Activated T-cell treated with anti-CD3 and anti-CD28 coated beads for 24 hours (primary cell): ENCODE results near the gene SVEP1.
"Not testable (repeated sequence)": the region's sequence is repeated elsewhere in the genome, so short reads cannot be mapped to it uniquely, and the experiment has no call there.

Experiments used
- DNase-seq: peaks from one replicate; pipeline ENCODE4 v3.0.0-alpha.2; 2020; ENCODE audit warnings: low read depth

SVEP1 gene

DNA sequence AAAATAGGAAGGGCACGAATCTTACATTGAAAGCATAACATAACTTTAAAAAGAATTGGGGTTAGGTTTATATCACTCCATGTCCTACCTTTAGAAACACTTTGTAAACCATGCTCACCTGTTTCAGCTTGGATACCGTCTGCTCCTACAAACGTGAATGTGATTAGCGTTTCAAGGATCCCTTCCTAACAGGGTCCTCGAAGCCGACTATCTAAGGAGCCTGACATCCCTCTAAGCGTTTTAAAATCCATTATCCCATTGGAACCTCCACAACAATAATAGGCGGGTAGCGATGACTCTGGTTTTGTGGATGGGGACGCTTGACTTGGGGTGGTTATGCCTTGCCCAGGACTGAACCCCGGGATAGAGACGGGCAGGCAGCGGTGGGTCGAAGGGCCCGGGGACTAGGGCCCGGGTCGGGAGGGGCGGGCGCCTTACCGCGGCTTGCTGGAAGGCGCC, 937 bp downstream of the SVEP1 start:
- no peak for DNase-seq

DNA sequence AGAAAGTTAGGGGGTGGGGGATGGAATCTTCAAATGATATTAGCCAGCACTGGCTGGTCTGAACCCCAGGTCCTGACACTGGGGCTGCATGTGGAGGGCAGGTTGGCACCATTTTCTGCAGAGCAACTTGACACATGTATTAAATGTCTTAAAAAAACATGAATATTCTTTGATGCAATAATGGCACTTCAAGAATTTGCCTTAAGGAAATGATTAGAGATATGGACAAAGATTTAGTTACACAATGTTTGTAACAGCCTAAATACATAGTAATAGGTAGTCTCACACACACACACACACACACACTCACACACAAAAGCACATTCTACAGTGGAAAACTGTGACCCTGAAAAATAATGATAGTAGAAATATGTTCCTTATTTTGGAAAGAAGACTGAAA, 3.6 kb downstream of the SVEP1 start:
- DNase-seq, result no peak

DNA sequence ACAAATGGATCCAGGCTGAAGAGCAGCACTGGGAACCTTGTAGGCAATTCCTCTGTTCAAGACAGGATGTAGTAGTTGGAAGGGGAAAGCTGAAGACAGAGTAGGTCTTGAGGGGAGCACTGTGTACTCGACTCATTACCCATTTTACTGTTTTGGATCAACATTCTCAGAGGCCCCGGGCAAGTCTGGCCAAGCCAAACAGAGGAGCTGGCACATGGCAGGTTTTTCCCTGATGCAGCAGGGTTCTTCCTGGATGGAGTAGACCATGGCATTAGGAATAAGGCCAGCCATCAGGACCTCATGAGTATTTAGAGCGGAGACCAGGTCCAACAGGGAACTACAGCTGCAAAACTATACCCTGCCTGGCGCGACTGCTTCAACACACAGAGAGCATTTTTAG, 4.4 kb downstream of the SVEP1 start:
- DNase-seq, result no peak

DNA sequence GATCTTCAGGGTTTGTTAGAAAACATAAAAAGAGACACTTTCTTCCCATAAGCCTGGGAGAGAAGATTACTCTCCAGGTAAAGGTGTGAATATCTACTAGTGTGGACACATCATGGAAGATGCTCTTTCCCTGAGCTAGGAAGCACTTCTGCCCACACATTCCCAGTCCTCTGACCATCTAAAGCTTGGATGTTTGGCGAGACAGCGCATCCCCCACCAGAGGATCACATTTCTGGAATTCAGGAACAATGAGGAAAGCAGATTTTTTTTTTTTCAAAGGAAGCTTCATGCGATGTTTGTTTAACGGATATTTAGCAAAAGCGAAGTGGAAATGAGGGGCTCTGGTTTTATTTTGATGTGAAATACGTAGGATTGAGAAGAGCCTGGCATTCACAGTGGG, 6.2 kb downstream of the SVEP1 start:
- no peak for DNase-seq

DNA sequence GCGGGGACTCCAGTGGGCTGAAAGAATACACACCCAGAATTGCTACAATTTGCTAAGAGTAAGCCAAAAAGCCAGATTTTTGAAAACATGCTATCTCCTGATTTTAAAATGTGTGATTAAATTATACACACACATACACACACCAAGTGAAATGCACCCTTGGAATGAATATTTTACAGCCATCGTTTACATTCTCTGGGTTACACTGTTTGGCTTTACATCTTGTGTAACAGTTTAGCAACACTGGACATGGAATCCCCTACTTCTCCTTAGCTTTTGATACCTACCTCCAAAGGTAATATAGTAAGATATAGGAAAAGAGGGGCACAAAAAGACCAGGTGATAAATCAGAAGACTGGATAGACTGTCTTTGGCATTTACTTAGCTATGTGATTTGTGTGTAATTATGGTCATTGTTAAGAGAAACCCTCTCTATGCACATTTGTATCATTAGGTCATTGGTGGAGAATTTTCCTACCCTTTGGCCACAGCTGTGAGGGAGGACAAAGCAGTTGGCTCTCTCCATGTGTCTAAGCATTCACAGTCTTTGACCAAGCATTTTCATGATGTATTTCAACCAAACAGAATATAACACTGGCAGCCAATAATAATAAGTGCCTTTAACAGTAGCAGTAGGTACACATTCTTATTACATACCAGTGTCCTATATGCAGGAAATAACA, 7.6 kb downstream of the SVEP1 start:
- DNase-seq, result no peak

DNA sequence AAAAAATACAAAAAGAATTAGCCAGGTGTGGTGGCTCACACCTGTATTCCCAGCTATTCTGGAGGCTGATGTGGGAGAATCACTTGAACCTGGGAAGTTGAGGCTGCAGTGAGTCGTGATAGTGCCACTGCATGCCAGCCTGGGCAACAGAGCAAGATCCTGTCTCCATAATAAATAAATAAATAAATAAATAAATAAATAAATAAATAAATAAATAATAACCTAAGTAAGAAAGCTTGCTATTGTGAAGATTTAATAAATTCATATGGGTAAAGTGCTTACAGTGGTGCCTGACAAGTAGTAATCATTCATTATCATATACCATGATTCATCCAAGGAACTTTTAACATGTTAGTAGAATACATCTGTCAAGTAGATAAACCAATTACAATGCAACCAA, 13.4 kb downstream of the SVEP1 start:
- DNase-seq, result no peak

DNA sequence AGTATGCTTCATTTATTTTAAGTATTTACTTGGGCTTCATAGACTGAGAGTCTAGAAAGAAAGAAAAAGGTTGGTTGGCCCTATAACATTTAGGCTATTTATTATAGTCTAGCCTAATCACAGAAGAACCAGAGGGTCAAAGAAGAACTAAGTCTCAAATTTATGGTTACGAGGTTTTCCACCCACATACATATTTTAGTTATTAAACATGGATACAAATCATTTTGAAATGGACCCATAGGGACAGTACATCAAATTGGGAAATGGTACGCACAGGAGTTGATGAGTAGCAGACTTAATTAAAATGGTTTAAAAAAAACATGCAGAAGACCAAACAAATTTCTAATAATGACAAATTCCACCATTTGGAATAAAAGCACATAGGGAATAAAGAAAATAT, 17.7 kb downstream of the SVEP1 start:
- DNase-seq, result no peak

DNA sequence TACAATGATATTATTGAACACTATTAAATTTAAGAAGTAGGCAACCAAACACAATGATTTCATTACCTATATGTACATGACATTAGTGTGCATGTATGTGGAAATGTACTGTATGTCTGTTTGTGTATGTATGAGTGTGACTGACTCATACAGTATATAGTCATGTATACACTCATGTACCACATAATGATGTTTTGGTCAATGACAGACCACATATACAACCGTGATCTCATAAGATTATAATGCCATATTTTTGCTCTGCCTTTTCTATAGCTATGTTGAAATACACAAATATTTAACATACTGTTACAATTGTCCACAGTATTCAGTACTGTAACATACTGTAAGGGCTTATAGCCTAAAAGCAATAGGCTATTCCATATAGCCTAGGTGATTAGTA, 19.7 kb downstream of the SVEP1 start:
- no peak for DNase-seq

DNA sequence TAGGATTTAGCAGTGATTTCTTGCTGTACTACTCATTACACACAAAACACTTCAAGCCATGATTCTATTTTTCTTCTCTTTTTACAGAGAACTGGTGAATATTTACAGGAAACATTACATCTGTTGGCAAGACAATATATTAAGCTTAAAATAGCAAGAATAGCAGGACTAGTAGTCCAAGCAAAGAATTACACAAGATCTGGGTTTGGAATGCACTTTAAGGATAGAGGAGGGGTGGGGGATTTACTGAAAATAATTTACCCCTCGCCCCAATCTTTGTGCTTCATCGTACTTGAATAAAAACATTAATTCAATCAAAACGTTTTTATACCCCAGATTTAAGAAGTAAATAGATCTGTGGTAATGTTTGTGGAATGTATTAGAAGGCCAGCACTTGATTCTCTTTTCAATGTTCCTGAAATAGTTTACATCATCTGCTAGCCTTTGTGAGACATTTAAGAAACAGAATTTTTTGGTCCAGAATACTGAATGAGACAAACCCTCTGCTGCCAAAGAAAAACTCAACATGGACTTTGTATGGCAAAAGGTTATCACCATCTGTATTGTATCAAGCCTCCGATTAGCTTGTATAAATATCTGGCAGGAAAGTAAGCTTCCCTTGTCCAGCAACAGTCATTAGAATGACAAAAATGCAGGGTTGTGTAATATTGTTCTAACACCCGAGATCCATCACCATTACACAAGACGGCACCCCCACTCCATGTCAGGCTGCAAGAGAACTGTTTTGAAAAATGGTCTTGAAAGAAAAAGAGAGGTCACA, 23.8 kb downstream of the SVEP1 start:
- DNase-seq, result no peak

DNA sequence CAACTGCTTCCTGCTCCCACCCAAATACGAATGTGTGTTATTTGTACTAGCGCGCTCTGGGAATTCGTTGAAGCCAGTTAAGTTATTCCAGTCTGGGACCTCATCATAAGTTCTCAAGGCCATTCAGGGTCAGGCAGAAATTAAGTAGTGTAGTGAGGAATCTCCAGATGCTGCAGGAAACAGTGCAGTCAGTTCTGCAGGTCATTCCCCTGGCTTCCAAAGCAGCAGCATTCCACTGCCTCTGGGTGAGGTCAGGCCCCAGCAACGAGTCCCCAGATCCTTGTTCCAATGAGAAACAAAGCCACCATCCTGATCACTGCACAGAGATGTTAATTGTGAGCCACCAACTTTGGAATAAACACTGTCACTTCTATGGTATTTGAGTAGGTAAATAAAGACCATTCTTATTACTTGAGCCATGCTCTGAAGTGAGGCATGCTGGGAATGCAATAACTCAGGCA, 33.1 kb downstream of the SVEP1 start:
- no peak for DNase-seq

DNA sequence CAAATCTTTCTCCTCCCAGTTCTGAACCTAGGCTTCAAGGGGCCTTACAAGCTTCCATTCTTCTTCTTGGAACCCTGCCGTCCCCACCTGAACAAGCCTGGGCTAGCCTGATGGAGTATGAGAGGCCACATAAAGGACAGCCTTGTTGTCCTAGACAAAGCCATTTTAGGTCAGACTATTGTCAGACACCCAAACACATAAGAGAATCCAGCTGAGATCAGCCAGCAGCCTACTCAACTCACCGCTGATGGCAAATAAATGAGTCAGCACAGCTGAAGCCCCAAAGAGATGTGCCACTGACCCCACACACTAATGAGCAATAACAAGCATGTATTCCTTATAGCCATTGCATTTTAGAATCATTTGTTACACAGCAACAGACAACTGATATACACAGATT, 33.8 kb downstream of the SVEP1 start:
- DNase-seq, result no peak

DNA sequence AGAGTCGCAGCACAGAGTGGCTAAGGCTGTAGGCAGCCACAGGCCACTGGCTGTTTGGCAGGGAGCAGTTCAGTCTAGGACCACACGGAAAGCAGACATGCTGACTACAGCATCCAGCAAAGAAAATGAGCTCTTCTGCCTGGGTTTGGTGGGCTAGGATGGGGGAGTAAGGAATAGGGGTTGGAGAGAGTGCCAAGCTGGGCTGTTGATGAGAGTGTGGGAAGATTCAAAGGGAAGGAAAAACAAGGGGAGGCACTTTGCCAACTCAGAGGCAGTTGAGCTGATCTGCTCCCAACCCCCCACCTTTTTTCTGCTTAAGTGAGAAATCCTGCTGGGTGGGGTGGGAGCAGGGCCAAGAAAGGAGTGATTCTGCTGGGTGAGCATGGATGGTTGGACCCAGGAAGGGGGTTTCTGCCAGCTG, 35.9 kb downstream of the SVEP1 start:
- DNase-seq, result no peak

DNA sequence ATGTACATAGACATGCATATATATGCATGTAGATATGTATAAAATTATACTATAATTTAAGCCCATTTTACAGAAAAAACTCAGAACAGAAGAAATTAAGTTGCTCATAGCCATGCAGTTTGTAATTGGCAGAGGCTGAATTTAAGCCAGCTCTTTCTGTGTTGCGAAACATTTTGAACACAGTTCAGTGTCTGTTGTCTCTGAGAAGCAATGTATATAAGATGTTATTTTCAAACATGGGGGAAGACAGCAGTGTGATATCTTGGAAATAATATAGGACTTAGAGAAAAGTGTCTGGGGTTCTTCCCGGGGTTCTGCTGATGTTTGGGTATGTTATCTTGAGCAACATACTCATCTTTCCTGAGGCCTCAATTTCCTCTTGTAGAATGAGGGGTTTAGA, 37.6 kb downstream of the SVEP1 start:
- DNase-seq, result no peak

DNA sequence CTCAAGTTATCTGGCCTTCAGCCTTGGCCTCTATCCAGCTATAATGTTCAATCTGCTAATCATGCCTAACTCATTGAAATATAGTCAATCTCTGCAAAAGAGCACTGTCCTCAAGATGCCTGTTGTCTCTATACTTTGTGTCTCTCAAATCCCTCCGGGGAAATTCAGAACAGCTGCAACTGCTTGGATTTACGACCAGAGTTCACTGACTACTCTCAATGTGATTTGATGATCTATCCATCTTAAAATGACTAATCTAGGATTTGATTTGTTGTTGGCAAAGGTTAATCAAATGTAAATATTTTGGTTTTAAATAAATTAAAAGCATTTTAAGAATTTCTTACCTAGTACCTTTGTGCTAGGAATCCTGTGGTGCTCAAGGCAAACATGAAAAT, 40.9 kb downstream of the SVEP1 start:
- DNase-seq, result no peak

DNA sequence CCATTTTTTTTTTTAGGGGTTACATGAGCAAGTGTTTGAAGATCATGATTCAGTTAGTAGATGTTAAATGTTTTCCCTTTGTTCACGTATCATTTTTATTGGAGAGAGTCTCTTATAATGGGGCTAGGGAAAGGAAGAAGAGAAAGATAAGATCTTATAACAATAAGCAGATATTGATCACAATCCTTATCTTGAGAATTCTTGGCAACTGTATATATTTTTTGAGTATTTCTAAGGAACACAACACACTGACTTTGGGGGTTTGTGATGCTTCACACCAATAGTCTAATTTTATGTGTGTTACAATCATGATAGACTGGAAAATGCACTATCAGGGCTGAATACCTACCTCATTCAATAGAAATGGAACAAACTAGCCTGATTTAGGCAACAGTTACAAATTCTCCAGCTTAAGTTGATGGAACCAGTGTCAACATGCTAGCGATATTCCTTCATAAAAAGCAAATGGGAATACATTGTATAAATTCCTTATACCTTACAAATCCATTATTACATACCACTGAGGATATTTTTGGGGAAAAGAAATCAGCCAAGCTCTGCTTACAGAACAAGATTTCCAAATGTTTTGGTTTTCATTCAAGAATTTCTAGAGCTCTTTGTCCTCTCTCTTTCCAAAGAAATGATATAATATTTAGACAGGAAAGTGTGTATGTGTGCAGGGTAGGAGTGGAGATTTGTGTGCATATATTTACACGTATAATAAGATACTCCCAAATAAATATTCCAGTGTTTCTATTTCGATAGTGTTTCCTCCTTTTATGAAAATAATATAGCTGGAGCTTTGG, 41.5 kb downstream of the SVEP1 start:
- DNase-seq, result no peak

DNA sequence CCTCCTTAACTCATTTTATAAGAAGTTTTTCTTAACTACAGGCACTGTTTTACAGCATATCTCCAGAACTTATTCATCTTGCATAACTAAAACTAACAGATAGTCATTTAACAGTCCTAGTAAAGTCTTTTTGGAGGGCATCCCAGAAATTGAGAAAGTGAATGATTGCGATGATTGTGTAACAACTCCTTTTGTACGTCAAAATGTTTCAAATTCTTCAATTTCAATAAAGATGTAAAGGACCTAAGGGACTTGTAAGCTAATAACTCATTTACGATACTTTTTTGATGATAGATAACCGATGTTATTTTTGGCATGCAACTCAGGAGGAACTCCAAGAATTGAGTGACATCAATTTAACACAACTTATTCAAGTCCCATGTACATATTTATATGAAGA, 42.7 kb downstream of the SVEP1 start:
- DNase-seq, result no peak

DNA sequence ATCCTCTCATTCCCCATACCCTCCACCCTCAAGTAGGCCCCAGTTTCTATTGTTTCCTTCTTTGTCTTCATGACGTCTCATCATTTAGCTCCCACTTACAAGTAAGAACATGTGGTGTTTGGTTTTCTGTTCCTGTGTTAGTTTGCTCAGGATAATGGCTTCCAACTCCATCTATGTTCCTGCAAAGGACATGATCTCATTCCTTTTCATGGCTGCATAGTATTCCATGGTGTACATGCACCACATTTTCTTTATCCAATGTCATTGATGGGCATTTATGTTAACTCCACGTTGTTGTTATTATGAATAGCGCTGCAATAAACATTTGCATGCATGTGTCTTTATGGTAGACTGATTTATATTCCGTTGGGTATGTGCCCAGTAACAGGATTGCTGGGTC, 45.4 kb downstream of the SVEP1 start:
- DNase-seq, result not testable (repeated sequence)

DNA sequence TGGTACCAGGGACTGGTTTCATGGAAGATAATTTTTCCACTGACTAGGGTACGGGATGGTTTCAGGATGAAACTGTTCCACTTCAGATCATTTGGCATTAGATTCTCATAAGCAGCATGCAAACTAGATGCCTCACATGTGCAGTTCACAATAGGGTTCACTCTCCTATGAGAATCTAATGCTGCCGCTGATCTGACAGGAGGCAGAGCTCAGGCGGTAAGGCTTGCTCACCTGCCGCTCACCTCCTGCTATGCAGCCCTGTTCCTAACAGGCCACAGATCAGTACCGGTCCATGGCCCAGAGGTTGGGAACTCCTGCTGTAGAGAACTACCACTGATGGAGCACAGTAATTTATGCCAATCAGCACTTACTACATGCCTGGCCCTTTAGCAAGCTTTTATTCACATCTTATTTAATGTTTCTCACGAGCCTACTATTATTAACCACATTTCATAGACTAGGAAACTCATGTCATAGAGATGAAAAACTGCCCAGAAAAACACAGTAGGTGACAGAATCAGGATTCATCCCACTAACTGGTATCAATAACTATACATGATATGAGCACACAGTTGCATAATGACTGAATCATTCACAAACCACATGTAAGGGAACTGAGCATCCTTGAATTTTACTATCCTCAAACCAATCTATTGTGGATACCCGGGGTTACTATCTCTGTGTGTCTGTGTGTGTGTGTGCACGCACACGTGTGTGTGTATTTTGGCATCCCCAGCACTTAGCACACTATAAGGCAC, 46.5 kb downstream of the SVEP1 start:
- no peak for DNase-seq

DNA sequence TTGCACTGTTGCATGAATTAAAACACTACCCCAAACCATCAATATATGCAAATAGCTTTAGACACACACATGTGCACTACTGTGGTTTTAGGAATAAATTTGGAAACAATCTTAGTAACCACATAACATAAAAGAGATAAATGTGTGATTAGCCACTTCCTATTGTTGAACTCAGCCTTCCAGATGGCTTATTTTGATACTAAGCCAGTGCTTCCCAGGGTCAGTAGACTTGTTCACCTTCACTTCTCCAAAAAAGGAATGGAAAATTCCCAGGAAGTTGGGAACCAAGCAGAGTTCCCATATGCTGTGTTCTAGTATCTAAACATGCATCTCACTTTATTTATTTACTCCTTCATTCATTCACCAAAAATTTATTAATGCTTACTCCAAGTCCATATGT, 47.8 kb downstream of the SVEP1 start:
- DNase-seq, result no peak

DNA sequence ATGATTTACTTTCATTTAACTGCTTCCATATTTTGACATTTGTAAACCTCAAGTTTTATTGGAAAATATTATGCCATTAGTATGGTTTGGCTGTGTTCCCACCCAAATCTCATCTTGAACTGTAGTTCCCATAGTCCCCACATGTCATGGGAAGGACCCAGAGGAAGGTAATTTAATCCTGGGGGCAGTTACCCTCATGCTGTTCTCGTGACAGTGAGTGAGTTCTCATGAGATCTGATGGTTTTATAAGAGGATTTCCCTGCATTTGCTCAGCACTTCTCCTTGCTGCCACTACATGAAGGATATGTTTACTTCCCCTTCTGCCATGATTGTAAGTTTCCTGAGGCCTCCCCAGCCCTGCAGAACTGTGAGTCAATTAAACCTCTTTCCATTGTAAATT, 48.3 kb downstream of the SVEP1 start:
- not testable (repeated sequence) for DNase-seq

DNA sequence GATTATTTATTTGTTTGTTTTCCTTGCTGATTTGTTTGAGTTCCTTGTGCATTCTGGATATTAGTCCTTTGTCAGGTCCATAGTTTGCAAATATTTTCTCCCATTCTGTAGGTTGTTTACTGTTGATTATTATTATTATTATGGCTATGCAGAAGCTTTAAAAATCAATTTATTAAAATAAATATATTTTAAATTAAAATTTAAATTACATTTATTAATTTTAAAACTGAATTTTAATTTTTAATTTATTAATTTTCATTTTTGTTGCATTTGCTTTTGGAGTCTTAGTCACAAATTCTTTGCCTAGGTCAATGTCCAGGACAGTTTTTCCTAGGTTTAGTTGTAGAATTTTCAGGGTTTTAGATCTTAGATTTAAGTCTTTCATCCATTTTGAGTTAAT, 50.9 kb downstream of the SVEP1 start:
- DNase-seq, result no peak

DNA sequence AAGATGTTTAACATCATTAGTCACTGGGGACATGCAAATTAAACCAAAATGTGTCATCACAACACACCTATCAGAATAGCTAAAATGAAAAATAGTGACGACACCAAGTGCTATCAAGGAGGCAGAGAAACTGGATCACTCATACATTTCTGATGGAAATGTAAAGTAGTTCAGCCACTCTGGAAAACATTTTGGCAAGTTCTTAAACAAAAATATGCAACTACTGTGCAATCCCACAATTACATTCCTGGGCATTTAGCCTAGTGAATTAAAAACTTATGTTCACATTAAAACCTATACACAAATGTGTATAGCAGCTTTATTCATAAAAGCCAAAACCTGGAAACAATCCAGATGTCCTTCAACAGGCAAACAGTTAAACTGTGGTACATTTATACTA, 53.1 kb downstream of the SVEP1 start:
- DNase-seq, result no peak
